ENCODE results near the gene CRTAC1.
"Not testable (repeated sequence)": the region's sequence is repeated elsewhere in the genome, so short reads cannot be mapped to it uniquely, and the experiment has no call there.

CRTAC1 gene

DNA sequence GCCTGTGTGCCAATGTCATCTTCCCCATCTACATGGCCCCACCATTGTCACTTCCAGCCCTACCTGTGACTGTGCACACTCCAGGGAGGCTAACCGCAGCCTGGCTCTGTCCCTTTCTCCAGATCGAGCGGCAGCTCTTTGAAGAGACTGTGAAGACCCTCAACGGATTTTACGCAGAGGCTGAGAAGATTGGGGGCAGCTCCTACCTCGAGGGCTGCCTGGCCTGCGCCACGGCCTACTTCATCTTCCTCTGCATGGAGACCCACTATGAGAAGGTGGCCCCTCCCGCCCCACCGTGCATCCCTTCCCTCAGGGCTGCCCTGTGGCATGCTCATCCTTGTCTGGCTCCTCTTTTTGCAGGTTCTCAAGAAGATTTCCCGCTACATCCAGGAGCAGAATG is 166.6 kb downstream of the CRTAC1 start:
- DNase-seq = no peak

DNA sequence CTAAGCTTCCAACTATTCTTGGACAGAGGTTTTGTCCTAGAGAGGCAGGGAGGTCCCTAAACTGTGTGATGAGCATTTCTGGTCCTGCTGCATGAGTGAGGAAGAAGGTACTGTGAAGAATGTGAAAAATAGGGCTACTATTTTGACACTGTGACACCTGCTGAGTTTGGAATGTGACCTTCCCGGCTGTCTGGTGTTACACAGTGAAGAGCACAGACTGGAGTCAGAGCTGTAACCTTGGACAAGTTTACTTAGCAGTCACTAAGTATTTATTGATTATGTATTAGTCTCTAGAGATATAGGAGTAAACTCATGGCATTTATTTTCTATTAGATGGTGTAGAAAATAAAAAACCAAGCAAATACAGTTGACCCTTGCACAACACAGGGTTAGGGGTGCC is 168.5 kb downstream of the CRTAC1 start:
- no peak for DNase-seq

DNA sequence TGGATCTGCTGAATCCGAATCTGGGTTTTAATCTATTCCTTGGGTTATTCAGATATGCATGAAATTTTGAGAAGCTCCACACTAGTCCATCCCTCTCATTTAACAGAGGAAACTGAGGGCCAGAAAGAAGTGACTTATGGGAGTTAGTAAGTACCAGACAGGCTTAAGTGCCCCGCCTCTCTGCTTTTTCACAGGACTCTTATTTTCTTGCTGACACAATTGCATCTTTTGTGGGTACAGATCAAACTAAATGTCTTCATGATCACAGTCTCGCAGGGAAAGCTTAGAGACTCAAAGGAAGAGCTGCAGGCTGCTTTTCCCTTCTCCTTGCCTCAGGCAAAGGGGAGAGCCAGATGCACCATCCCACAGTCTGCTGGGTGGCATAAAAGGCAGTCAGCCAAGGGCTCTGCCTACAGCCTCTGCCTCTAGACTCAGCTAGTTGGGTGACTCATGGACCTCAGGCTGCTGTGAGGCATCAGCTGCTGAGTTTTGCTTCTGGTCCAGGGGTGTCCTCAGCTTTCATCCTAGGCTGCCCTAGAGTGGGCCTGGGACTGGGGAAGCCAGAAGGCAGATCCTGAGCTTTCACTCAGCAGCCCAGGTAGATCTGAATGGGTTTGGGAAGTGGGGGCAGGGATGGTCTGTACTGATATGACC is 169.2 kb downstream of the CRTAC1 start:
- DNase-seq = no peak

DNA sequence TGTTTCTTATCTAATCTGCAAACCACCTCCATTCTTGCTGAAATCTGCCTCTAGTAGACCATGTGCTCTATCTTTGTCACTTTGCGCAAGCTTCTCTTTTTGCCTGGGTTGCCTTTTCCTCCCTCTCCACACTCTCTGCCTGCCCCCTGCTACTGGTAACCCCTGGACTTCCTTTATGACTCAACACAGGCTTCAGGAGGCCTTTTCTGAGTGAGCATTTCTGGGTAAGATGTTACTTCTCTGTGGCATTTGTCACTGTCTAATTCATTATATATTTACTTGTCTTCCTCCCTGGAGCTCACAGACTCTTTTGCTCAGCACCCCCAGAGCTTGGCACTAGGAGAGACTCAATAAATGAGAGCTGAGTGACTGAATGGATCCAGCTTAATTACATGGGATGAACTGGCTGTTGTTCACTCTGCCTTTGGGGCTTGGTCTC is 172.4 kb downstream of the CRTAC1 start:
- DNase-seq = no peak

DNA sequence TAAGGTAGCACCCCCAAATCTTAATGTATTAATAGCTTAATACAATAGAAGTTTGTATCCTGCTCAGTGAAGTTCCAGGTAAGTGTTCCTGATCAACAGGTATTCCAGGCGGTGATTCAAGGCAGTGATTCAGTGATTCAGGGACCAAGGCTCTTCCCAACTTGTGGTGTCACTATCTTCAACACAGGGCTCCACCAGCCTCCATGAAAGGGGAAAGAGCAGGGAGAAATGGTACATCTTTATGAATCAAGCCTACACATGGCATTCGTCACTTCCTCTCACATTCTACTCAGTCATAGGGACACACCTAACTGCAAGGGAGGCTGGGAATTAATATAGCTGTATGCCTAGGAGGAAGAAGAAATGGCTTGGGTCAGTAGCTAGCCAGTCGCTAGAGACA is 175.7 kb downstream of the CRTAC1 start:
- no peak for DNase-seq

DNA sequence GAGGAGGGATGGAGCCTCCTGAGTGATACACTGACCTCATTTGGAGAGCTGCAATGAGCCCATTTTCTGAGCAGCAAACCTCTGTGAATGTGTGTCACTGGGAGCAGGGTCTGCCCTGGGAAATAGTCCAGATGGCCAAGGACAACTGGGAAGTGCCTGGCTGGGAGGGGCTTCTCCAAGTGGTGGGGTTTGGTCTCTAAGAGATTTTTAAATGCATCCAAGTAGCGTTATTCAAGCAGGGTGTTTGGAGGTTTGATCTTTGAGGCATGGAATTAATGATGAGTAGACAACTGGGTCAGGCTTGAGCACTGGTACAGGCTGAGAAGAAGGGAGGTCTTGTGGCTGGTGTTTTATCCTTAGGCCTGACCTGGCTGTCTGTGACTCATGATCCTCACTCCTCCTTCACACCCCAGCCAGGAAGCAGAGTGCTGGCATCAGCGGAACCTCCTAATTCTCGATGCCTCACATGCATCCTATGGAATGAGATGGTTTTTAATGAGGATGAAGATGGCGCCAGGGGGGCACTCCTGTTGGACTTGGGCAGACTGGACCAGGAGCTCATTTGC is 177.5 kb downstream of the CRTAC1 start:
- DNase-seq = no peak

DNA sequence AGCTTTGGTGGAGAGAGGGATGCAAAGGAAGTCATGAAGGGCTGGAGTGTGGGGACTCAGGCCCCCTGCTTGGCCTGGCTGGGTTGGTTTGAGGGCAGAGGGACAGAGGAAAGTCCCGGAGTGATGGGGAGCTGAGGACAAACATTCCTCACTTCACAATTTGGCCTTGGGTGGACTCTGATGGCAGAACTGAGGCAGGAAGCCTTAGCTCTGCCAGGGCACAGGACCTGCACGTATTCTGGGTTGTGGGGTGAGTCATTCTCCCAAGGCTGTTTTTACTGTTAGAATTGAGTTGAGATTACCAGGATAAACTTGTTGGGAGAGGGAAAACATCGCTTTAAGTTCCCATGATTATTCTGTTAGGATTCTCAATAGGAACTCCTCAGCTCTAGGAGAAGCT is 178.1 kb downstream of the CRTAC1 start:
- DNase-seq = no peak

DNA sequence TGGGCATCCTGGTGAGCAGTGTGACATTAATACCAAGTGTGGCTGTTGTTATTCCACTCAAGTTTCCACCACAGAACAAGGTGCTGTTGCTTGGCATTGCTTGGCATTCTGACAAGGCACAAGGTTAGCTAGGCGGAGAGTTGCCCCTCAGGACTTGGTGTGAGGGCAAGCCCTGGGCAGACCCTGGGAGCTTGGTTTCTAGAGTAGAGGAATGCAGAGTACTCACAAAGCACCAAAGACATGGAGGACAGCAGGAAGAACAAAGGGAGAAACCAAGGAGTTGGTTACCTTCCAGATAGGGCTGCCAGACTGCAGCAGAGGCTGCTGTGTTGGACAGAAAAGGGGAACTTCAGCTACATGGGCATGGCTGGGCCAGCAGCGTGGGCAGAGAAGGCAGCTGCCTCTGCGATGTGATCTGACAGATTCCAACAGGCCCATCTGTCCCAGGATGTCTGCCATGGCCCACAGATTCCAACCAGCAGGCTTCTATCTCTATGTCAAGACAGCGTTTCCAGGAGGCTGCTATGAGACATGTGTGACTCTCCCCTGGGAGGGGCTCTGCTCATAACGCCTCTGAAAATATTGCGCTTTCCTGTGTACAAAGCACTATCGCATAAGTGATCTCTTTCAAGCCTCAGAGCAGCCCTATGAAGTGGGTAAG is 178.9 kb downstream of the CRTAC1 start:
- no peak for DNase-seq

DNA sequence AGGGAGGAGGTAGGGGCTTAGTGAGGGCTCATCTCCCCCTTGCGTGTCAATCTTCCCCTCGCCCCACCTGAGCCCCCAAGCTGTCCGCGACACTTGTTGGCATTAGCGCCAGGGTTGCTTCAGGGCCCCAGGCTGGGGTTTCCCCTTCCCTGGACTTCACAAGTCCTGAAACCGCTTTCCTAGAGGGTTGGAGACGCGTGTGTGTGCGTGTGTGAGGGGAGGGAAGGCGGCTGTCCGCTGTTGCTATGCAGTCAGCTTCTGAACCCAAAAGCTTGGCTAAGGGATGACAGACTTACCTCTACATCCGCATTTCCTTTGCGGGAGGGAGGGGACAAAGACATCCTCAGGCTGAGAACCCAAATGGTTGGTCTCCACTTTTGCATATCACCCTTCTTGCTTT is 180.0 kb downstream of the CRTAC1 start:
- DNase-seq = no peak

DNA sequence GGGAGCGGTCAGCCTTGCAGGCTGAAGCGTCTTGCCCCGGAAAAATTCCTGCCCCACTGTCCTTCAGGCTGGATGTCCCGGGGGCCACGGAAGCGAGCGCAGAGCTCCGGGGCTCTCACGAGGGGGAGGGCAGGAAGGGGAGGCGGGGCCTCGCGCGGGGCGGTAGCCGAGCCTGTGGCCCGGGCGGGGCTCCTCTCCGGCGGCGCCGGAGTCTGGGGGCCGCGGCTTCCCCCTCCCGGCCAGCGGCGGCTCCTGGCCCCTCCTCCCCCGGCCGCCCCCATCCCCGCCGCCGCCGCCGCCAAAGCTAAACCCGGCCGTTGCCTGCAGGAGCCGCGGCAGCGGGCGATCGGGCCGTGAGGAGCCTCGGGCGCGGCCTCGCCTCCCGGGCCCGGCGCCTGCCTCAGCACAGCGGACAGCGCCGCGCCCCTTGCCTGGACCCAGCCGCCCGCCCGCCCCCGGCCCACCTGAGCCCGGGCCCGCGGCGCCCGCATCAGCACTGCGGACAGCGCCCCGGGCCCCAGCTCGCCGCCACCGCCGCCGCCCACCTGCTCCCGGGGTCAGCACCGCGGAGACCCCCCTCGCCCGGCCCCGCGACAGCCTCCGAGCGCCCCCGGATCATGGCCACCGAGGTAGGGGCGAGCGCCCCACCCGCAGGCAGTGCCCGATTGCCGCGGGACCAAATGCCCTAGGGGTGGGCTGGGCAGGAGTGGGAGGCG is 180.6 kb downstream of the CRTAC1 start, which contains the start of gene GOLGA7B:
GOLGA7B (plus strand) TSS at position 157 of the 716 bp plus-strand sequence; CDS start at position 618, 461 bp downstream.
- DNase-seq = no peak

DNA sequence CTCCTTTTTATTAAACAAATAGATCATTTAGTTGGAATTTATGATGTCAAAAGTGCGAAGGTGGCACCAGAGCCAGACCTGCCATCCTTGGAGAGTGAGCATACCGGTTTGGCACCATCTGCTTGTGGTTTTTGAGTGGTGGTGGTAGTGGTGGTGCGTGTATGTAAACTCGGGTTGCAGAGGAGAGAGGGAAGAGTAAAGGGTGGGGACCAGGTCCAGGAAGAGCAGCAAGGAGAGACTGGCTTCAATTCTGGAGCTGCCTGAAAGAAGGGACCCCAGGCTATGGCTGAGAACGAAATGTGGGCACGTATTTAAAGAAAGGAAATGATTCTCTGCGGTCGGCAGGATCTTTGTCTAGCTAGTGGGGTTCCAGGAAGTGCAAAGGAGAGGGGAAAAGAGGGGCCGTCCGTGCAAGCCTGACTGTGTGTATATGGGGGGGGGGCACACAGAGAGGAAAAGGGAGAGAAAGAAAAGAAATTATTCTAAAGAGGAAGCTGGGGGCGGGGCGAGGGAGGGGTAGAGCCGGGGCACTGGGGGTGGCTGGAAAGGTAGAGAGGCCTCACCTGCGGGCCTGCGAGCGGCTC is 181.2 kb downstream of the CRTAC1 start:
- peak; percentile 67 for DNase-seq

DNA sequence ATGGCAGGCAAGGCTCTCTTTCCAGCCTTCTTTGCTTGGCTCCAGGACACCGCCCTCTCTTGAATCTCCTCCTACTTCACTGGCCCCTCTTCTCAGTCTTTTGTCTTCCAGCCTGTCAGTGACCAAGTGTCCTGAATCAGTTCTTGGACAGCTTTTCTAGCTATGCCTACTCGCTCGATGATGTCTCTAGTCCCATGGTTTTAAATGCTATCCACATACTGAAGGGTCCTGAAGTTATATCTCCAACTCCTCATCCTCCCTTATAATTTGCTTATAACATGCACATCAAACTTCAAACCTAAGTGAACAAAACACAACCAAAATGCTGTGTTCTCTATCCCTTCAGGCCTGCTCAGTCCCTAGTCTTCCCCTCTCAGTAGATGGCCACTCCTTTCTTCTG is 185.7 kb downstream of the CRTAC1 start:
- DNase-seq = no peak

DNA sequence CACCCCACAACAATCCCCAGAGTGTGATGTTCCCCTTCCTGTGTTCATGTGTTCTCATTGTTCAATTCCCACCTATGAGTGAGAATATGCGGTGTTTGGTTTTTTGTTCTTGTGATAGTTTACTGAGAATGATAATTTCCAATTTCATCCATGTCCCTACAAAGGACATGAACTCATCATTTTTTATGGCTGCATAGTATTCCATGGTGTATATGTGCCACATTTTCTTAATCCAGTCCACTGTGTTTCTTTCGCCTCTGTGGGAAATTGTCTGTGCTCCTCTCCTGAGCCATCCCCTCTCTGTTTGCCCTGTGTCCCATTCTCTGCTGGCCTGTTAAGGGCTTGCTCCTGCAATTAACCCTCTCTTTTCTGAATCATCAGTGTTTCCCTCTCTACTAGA is 186.4 kb downstream of the CRTAC1 start:
- DNase-seq = not testable (repeated sequence)

DNA sequence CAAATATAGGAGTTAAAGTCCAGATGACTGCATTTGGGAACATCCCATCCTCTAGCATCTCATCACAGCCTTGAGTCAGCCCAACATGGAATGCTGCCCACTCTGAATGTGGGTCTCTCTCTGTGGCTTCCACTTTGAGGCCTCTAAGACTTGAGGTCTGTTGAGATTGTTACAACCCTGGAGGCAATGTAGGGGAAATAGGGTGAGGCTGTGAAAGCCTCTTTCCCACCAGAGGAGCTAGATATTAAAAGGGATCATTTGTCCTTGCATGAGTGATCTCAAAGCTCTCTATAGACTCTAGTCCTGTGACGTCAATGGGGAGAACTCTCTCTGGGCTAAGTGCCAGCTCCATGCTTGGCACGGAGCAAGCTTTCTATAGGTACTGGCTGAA is 187.1 kb downstream of the CRTAC1 start:
- DNase-seq = no peak

DNA sequence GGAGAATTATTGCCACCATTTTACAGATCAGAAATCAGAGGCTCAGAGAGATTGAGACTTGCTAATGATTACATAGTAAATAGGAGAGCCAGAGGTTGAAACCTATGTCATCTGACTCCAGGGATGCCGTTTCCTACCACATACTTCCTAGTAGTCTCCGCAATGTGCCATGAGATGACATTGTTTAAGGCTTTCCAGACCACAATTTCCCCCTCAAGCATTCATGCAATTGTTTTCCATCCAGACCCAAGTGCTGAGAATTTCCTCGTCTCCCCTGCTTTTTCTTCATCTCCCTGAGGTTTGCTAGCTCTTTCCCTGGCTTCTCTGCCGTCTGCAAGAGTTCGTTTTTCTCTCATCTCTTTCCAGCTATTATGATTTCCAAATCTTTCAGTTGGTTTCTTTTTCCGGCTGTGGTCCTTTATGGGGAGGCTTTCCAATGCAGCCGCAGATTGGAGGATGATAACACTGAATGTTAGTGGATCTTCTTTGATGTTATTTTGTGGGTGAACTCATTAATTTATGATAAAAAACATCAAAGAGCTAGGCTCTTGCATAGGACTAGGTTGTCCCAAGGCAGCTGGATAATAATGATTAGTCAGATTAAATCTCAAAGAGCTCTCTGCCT is 187.7 kb downstream of the CRTAC1 start:
- DNase-seq = no peak

DNA sequence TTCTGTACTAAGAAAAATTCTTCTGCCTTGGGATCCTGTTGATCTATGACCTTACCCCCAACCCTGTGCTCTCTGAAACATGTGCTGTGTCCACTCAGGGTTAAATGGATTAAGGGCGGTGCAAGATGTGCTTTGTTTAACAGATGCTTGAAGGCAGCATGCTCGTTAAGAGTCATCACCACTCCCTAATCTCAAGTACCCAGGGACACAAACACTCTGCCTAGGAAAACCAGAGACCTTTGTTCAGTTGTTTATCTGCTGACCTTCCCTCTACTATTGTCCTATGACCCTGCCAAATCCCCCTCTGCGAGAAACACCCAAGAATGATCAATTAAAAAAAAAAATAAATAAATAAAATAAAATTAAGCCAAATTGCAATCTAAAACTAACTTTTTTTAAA is 188.3 kb downstream of the CRTAC1 start:
- DNase-seq = not testable (repeated sequence)

DNA sequence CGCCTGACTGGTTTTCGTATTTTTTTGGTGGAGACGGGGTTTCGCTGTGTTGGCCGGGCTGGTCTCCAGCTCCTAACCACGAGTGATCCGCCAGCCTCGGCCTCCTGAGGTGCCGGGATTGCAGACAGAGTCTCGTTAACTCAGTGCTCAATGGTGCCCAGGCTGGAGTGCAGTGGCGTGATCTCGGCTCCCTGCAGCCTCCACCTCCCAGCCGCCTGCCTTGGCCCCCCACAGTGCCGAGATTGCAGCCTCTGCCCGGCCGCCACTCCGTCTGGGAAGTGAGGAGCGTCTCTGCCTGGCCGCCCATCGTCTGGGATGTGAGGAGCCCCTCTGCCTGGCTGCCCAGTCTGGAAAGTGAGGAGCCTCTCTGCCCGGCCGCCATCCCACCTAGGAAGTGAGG is 189.3 kb downstream of the CRTAC1 start:
- not testable (repeated sequence) for DNase-seq

DNA sequence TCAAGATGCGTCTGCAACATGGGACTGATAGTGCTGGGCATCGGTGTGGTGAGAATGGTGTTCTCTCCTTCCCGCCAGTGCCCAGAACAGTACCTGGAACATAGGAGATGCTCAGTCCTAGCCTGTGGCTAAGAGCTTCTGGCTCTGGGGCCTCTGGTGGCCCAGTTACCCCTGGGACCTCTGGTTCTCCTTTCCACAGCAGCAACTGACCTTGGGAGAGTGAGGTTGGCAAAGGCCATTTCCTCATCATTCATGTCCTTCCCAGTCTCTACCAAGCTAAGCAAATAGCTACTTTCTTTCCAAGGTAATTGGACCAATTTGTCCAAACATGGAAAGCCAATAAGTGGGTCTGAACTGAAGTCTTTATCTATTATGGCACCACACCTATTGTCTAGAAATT is 192.3 kb downstream of the CRTAC1 start:
- no peak for DNase-seq

DNA sequence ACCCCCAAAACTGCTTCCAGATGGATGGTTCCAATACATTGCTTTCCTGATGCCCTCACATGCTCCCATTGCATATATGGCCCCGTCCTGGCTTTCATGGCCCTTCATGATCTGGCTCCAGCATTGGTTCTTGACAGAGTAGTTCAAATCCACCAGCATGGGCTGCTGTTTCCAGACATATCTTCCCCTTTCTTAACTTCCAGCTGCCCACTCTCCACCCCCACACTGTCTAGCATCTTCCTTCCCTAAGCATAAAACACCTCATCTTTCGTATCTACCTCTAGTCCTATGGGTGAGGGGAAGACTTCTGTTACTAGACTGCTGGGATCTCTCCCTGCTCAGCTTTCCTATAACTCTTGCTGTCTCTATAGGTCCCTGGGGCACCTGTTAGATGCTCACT is 194.0 kb downstream of the CRTAC1 start:
- no peak for DNase-seq

DNA sequence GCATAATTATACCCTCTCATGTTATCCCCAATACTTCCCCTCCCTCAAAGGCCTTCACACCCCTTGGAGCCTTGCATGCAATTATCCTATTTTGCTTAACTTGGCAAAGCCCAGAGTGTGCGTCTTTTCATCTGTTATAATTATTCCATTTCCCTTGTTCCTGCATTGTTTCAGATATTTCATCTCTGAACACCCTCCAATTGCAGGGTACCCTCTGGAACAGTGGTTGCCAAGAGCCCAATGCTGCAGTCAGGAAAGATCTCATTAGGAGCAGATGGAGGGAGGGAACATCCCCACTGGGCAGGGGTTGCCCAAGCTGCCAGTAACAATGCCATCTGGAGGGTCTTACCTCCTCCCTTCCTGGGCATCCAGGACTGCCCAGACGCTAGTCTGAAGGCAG is 199.2 kb downstream of the CRTAC1 start:
- DNase-seq = no peak

DNA sequence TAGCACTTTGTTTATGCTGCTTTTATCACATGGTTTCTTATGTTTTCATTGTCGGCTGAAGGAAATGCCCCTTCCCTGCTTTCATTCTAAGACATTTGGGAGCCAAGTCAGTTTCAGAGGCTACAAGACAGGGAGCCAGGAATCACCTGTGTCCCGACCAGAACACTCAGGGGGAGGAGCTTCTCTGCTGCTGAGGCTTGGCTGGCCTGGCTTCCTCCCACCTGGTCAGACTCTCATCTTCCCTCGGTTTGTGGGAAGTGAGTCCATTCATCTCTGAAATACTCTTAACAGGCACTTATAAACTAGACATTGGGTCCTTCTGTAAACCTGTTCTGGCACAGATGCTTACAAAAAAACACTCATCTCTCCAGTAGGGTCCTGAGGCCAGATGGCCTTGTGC is 200.4 kb downstream of the CRTAC1 start:
- no peak for DNase-seq

DNA sequence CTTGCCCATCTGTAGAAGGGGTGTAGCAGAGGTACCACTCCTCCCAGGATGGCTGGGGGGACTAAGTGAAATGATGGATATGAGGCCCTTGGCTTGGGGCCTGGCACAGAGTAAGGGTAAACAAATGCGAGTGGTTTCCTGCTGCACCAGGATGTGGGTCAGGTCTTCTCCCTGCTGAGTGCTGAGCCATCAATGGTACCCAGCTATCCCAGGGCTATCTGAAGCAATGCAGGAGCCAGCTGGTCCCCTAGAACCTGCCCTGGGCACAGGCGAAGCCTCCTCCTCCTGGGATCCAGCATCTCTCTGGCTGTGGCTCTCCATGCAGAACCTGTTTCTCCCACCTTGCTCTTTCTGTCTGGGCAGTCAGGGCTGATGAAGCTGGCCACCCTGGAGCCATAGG is 201.7 kb downstream of the CRTAC1 start:
- DNase-seq = no peak

DNA sequence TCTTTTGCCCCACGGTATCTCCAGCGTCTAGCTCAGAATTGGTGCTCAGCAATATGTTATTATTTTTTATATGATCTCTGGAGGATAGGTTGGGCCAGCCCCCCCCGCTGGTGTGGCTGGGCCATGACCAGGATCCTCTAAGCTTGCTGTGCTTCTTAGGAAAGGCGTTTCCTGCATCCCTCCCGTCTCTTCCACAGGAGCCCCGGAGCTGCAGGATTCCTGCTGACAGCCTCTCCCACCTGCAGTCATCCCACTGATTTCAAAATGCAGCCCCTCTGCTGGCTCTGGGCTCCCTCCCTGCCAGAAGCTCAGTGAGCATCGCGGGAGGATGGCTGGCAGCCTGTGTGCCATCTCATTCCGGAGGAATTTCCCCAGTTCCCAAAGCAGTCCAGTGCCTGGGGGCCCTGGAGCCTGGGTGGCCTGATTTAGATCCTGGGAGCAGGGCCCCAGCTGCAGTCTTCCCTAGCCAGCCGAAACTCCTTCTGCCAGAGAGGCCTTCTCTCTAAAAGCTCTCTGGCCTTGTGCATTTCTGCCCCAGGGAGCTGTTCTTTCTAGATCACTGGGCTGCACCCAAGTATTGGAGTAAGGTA is 202.6 kb downstream of the CRTAC1 start:
- no peak for DNase-seq
